Stimulated activated naive CD4-positive, alpha-beta T cell (primary cell): ENCODE data around the gene FIBIN.
"Not testable (repeated sequence)": the region's sequence is repeated elsewhere in the genome, so short reads cannot be mapped to it uniquely, and the experiment has no call there.

Experiments used
- DNase-seq, 6 experiments: peaks; one replicate each; lab custom pipeline; 2025; lab: John Stamatoyannopoulos, UW

Gene FIBIN

GRCh38 chr11:26977209-26977608 lies 16.7 kb upstream of the FIBIN start:
- DNase-seq: not testable (repeated sequence)

- no peak for DNase-seq
Measured at GRCh38 chr11:26983645-26984044, 10.3 kb upstream of the FIBIN start.

- DNase-seq: no peak
Measured at GRCh38 chr11:26985470-26985869, 8.4 kb upstream of the FIBIN start.

- DNase-seq: no peak
Measured at GRCh38 chr11:26985943-26986342, 8.0 kb upstream of the FIBIN start.

- no peak for DNase-seq
Measured at GRCh38 chr11:26987272-26987671, 6.6 kb upstream of the FIBIN start.

- DNase-seq: no peak
Measured at GRCh38 chr11:26987731-26988130, 6.2 kb upstream of the FIBIN start.

- DNase-seq: no peak
Measured at GRCh38 chr11:26992031-26992541, 1.8 kb upstream of the FIBIN start.

GRCh38 chr11:26994631-26995095 lies 751 bp downstream of the FIBIN start:
- no peak for DNase-seq

GRCh38 chr11:26995701-26996460 lies 2.0 kb downstream of the FIBIN start:
- no peak for DNase-seq

- no peak for DNase-seq
Measured at GRCh38 chr11:26997378-26997777, 3.5 kb downstream of the FIBIN start.

GRCh38 chr11:27001136-27001730 lies 7.3 kb downstream of the FIBIN start:
- DNase-seq: not testable (repeated sequence)

- DNase-seq: no peak
Measured at GRCh38 chr11:27002431-27002830, 8.5 kb downstream of the FIBIN start.

- DNase-seq: no peak
Measured at GRCh38 chr11:27002838-27003237, 8.9 kb downstream of the FIBIN start.

- DNase-seq: no peak
Measured at GRCh38 chr11:27004103-27004502, 10.2 kb downstream of the FIBIN start.

- no peak for DNase-seq
Measured at GRCh38 chr11:27008811-27009535, 15.1 kb downstream of the FIBIN start.

GRCh38 chr11:27011560-27012233 lies 17.8 kb downstream of the FIBIN start:
- DNase-seq: no peak

- DNase-seq: no peak
Measured at GRCh38 chr11:27012234-27012921, 18.5 kb downstream of the FIBIN start.

- no peak for DNase-seq
Measured at GRCh38 chr11:27013781-27014361, 20.0 kb downstream of the FIBIN start.

GRCh38 chr11:27018902-27019529 lies 25.1 kb downstream of the FIBIN start:
- no peak for DNase-seq

GRCh38 chr11:27020751-27021150 lies 26.8 kb downstream of the FIBIN start:
- no peak for DNase-seq
